Prostate gland (tissue), 2 donors: ENCODE measurements around the gene ETV6.

Source experiments
- CTCF ChIP-seq, 4 experiments: fragments of 200-600 bp in 2 of 4; fragments of 450-650 bp in 2 of 4; sonication (generic) in 2 of 4; IDR thresholded peaks; 1 replicate in 3 of 4; 2 replicates in 1 of 4; pipeline ENCODE4 v1.5.1; 2016 to 2019; ENCODE audit warnings: antibody characterized with exemption in 4 of 4, mild to moderate bottlenecking in 2 of 4, moderate library complexity in 2 of 4
- POLR2A ChIP-seq: fragments of 450-650 bp; IDR thresholded peaks from one replicate; pipeline ENCODE4 v1.6.1; 2016; ENCODE audit warnings: antibody characterized with exemption, mild to moderate bottlenecking
- POLR2AphosphoS5 ChIP-seq: sonication (generic); formaldehyde crosslinking; IDR thresholded peaks from one replicate; pipeline ENCODE4 v1.6.1; 2017; ENCODE audit warnings: antibody characterized with exemption

GRCh38 chr12:11642785-11643184 lies 6.7 kb upstream of the ETV6 start:
- TF ChIP-seq CTCF (IDR thresholded peaks at IDR 0.05), result no peak
- TF ChIP-seq POLR2AphosphoS5, result no peak
- TF ChIP-seq POLR2A, result no peak
